Spleen (tissue), 7 donors: ENCODE measurements around the gene SLC25A26.

Experiments used
- POLR2A ChIP-seq, 3 donors: fragments of 450-650 bp; IDR thresholded peaks; one replicate each; pipeline ENCODE4 v1.5.1; 2017; ENCODE audit warnings: antibody characterized with exemption in 3 of 3, mild to moderate bottlenecking in 1 of 3
- TF ChIP-seq, protein P1 (sequence below), 11 experiments: fragments of 200-600 bp in 7 of 11; fragments of 450-650 bp in 4 of 11; sonication (generic) in 4 of 11; IDR thresholded peaks in 8 of 11; conservative IDR thresholded peaks in 3 of 11; 1 replicate in 7 of 11; 2 replicates in 4 of 11; pipeline versions ENCODE4 v1.4.0 to v1.8.0; 2016 to 2021; ENCODE audit warnings: antibody characterized with exemption in 11 of 11, inconsistent platforms in 4 of 11, mild to moderate bottlenecking in 1 of 11
- donor health status: DM: no; HTN: no; CAD: no; lungs with moderate emphysema.
- donor health status: DM: no; HTN: no; CAD: no.
- donor health status: DM: no; HTN: no; CAD: no.

DNA sequence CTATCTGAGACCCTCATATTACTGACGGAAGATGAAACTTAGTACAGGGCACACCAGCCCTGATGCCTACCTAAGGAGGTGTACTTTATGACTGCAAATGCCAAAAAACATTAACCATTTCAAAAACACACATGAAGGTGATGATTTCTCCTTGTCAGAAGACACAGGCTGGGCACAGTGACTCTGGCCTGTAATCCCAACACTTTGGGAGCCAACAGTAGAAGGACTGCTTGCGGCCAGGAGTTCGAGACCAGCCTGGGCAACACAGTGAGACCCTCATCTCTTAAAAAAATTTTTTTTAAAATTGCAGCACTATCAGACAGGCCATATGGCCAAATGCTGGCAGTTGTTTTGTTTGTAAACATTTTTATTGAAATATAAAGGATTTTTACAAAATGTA is 206.6 kb downstream of the SLC25A26 start:
- no peak for TF ChIP-seq POLR2A (IDR thresholded peaks at IDR 0.05)
- TF ChIP-seq, protein P1, sequence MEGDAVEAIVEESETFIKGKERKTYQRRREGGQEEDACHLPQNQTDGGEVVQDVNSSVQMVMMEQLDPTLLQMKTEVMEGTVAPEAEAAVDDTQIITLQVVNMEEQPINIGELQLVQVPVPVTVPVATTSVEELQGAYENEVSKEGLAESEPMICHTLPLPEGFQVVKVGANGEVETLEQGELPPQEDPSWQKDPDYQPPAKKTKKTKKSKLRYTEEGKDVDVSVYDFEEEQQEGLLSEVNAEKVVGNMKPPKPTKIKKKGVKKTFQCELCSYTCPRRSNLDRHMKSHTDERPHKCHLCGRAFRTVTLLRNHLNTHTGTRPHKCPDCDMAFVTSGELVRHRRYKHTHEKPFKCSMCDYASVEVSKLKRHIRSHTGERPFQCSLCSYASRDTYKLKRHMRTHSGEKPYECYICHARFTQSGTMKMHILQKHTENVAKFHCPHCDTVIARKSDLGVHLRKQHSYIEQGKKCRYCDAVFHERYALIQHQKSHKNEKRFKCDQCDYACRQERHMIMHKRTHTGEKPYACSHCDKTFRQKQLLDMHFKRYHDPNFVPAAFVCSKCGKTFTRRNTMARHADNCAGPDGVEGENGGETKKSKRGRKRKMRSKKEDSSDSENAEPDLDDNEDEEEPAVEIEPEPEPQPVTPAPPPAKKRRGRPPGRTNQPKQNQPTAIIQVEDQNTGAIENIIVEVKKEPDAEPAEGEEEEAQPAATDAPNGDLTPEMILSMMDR (IDR thresholded peaks at IDR 0.05 in 8 of 11, conservative IDR thresholded peaks at IDR 0.05 in 3 of 11), result no peak
